ENCODE results near the gene BOC.

Gene BOC, protein sequence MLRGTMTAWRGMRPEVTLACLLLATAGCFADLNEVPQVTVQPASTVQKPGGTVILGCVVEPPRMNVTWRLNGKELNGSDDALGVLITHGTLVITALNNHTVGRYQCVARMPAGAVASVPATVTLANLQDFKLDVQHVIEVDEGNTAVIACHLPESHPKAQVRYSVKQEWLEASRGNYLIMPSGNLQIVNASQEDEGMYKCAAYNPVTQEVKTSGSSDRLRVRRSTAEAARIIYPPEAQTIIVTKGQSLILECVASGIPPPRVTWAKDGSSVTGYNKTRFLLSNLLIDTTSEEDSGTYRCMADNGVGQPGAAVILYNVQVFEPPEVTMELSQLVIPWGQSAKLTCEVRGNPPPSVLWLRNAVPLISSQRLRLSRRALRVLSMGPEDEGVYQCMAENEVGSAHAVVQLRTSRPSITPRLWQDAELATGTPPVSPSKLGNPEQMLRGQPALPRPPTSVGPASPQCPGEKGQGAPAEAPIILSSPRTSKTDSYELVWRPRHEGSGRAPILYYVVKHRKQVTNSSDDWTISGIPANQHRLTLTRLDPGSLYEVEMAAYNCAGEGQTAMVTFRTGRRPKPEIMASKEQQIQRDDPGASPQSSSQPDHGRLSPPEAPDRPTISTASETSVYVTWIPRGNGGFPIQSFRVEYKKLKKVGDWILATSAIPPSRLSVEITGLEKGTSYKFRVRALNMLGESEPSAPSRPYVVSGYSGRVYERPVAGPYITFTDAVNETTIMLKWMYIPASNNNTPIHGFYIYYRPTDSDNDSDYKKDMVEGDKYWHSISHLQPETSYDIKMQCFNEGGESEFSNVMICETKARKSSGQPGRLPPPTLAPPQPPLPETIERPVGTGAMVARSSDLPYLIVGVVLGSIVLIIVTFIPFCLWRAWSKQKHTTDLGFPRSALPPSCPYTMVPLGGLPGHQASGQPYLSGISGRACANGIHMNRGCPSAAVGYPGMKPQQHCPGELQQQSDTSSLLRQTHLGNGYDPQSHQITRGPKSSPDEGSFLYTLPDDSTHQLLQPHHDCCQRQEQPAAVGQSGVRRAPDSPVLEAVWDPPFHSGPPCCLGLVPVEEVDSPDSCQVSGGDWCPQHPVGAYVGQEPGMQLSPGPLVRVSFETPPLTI

DNA sequence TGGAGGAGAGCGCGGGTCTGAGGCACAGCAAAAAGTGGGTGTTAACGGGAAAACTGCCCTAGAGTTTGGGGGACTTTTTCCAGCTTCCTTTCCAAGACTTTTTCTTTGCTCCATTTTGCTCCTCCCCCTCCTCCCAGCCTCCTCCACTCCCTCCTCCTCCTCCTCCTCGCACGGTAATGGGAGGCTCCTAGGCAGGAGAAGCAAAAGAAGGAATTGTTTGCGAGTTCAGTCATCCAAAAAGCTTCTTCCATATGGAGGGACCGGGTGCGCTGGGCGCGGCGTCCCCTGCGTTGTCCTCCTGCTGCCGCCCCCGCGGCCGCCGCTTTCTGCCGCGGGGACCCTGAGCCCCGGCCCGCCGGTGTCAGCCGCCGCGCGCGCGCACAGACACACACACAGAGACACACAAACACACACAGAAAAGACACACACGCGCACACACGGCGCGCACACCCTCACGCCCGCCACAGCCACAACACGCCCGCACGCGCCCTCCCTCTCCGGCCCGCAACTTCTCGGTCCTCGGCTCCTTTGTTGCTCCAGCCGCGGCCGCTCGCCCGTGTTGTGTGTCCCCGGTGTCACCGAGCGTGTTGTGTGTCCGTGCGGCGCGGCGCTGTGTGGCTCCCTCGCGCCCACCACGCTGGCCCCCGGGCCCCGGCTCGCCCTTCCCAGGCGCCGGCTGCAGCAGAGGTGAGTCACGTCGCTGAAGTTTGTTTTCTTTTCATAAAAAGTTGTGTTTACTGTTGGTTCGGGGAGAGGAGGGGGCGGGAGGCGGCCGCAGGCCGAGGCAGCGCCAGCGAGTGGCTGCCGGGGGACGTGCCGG, at the start of gene BOC:
TSS of gene BOC (plus strand) at position 228 of the 820 bp plus-strand sequence. CDS start 38,246 bp downstream, outside the sequence.
- TF ChIP-seq, protein P1, sequence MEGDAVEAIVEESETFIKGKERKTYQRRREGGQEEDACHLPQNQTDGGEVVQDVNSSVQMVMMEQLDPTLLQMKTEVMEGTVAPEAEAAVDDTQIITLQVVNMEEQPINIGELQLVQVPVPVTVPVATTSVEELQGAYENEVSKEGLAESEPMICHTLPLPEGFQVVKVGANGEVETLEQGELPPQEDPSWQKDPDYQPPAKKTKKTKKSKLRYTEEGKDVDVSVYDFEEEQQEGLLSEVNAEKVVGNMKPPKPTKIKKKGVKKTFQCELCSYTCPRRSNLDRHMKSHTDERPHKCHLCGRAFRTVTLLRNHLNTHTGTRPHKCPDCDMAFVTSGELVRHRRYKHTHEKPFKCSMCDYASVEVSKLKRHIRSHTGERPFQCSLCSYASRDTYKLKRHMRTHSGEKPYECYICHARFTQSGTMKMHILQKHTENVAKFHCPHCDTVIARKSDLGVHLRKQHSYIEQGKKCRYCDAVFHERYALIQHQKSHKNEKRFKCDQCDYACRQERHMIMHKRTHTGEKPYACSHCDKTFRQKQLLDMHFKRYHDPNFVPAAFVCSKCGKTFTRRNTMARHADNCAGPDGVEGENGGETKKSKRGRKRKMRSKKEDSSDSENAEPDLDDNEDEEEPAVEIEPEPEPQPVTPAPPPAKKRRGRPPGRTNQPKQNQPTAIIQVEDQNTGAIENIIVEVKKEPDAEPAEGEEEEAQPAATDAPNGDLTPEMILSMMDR (IDR thresholded peaks at IDR 0.05) = no peak
- no peak for DNase-seq (ENCODE audit: low spot score)
- Histone ChIP-seq H3K27ac (peak within 1 kb of the TSS; percentile 68 to 87), H3K4me3 (peak within 1 kb of the TSS; percentile 87)

DNA sequence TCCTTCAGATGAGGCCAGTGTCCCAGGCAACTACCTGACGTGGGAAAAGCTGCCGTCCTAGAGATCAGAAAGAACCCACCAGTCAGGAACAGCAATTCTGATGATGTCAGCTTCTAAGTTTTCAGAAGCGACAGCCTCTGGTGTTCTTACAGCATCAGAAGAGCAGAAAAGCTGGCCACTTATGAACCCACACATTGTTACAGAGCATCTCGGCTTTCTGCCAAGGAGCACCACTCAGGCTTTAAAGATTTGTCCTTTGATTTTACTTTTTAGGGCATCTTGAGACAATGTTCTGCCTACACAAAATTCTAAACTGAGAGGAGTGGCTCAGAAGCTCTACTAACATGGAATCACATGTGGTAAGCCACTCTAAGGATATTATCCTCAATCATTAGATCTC, 49.7 kb upstream of the BOC start:
- TF ChIP-seq, protein P1 (IDR thresholded peaks at IDR 0.05) = no peak
- H3K4me3 ChIP-seq = no peak overlapping the region
- H3K27ac ChIP-seq = no peak overlapping the region
- DNase-seq (ENCODE audit: low spot score) = no peak

GRCh38 chr3:113163152-113163551, 48.2 kb upstream of the BOC start:
- H3K4me3 ChIP-seq = no peak overlapping the region
- no peak for DNase-seq (ENCODE audit: low spot score)
- TF ChIP-seq, protein P1 (IDR thresholded peaks at IDR 0.05) = no peak
- no peak overlapping the region for H3K27ac ChIP-seq

DNA sequence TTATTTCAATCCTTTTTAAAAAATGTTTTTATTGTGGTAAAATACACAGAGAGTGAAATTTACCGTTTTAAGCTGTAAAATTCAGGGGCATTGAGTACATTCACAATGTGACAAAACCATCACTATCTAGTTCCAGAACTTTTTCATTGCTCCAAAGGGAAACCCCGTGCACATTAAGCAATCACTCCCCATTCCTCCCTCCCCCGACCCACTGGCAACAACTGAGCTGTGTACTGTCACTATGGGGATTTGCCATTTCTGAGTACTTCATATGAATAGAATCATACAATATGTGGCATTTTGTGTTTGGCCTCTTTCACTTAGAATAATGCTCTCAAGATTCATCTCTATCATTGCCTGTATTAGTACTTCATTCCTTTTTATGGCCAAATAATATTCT, 45.5 kb upstream of the BOC start:
- Histone ChIP-seq H3K27ac (no peak overlapping the region), H3K4me3 (no peak overlapping the region)
- no peak for DNase-seq (ENCODE audit: low spot score)

GRCh38 chr3:113166357-113166718, 45.0 kb upstream of the BOC start:
- TF ChIP-seq, protein P1 (IDR thresholded peaks at IDR 0.05) = no peak
- DNase-seq (ENCODE audit: low spot score) = no peak
- Histone ChIP-seq H3K27ac (peak overlapping the region in 1 of 2 donors; percentile 51), H3K4me3 (no peak overlapping the region)

More for the DNA sequence above, 45.5 kb upstream of the BOC start:
- TF ChIP-seq, protein P1 (IDR thresholded peaks at IDR 0.05) = no peak
